Calu3 (cell line): ENCODE data around the gene TRNAU1AP. TPM values are rescaled to one million over a fixed set of nuclear protein-coding genes. Genes with fewer than 3 reads are reported as not detected.

Experiments used
- BruUV-seq: library from RNA; stranded (reverse); fragments of 400-500 nt; replicated peaks from 2 replicates; lab custom pipeline; 2021; lab: Mats Ljungman, UMichigan
- CTCF ChIA-PET: fragments of 300-600 bp; sonication (Branson Sonifier 250); formaldehyde crosslinking; loops from one replicate; lab custom pipeline; 2022; ENCODE audit warnings: antibody characterized with exemption; lab: Charles Lee
- DNase-seq: peaks from one replicate; pipeline ENCODE4 v3.0.0; 2022
- H3K27ac Mint-ChIP-seq: one replicate; pipeline ENCODE4 v1.8.0; 2022; ENCODE audit warnings: mixed read lengths; ENCODE audit not compliant: unreplicated experiment
- H3K27me3 Mint-ChIP-seq: one replicate; pipeline ENCODE4 v1.8.0; 2022; ENCODE audit warnings: mixed read lengths; ENCODE audit not compliant: unreplicated experiment
- H3K36me3 Mint-ChIP-seq: one replicate; pipeline ENCODE4 v1.8.0; 2022; ENCODE audit warnings: mild to moderate bottlenecking, moderate library complexity, mixed read lengths; ENCODE audit not compliant: insufficient read depth, unreplicated experiment
- H3K4me1 Mint-ChIP-seq: one replicate; pipeline ENCODE4 v1.8.0; 2022; ENCODE audit warnings: mild to moderate bottlenecking, low read depth, mixed read lengths; ENCODE audit not compliant: unreplicated experiment
- H3K4me3 Mint-ChIP-seq: one replicate; pipeline ENCODE4 v1.8.0; 2022; ENCODE audit warnings: mild to moderate bottlenecking, low read depth, moderate library complexity, mixed read lengths; ENCODE audit not compliant: unreplicated experiment
- H3K9me3 Mint-ChIP-seq: one replicate; pipeline ENCODE4 v1.8.0; 2022; ENCODE audit warnings: low read depth, mixed read lengths; ENCODE audit not compliant: unreplicated experiment
- CTCF ChIP-seq: fragments of 200-600 bp; IDR thresholded peaks from one replicate; pipeline ENCODE4 v1.8.0; 2022; ENCODE audit warnings: antibody characterized with exemption; ENCODE audit not compliant: unreplicated experiment
- intact Hi-C: fragments of 100-400 bp; cut with micrococcal nuclease; formaldehyde crosslinking; loops from one replicate; pipeline ENCODE4 v1.10.0; 2022; ENCODE audit not compliant: unreplicated experiment
- total RNA-seq: library from RNA; stranded (reverse); gene quantifications from 2 replicates; pipeline ENCODE4 v1.2.3, GENCODE V29; 2022

TRNAU1AP gene
- total RNA-seq, 1 experiment from 2014 or later, result 29.9 TPM

GRCh38 chr1:28606771-28607170 is 53.9 kb downstream of the TRNAU1AP start:
- BruUV-seq, result no TSS peak
- TF ChIP-seq CTCF, result no peak
- DNase-seq, result no peak
- peaks cover 7% of the 10 kb centered on the region for H3K4me1 Mint-ChIP-seq
- H3K27ac Mint-ChIP-seq, result no peak overlapping the region
- H3K4me3 Mint-ChIP-seq, result no peak overlapping the region
- intact Hi-C loops, result loop anchor here (10.0 kb wide), 1 partner anchor 232 kb away; no protein-coding TSS in a partner anchor
- no peaks in the 10 kb centered on the region for H3K9me3 Mint-ChIP-seq
- CTCF ChIA-PET, result no interaction called here
- H3K27me3 Mint-ChIP-seq, result no peaks in the 10 kb centered on the region
- peaks cover 28% of the 10 kb centered on the region for H3K36me3 Mint-ChIP-seq

GRCh38 chr1:28613175-28613574 is 60.3 kb downstream of the TRNAU1AP start:
- Mint-ChIP-seq H3K27me3 (no peaks in the 10 kb centered on the region), H3K27ac (no peak overlapping the region), H3K4me1 (no peaks in the 10 kb centered on the region), H3K4me3 (no peak overlapping the region), H3K36me3 (peaks cover 18% of the 10 kb centered on the region), H3K9me3 (no peaks in the 10 kb centered on the region)
- CTCF ChIA-PET, result no interaction called here
- no peak for DNase-seq
- BruUV-seq, result no TSS peak
- intact Hi-C loops, result no loop called here
- TF ChIP-seq CTCF, result no peak

Other genes with a start within 250 kb of the TRNAU1AP start
- gene MED18, start 224.0 kb upstream of the TRNAU1AP start, total RNA-seq, result 17.4 and 18.8 TPM in 2 replicates
- 58.0 and 58.7 TPM in 2 replicates for gene PHACTR4, start 183.3 kb upstream of the TRNAU1AP start, total RNA-seq
- 95.3 and 95.9 TPM in 2 replicates for gene RCC1, start 47.0 kb upstream of the TRNAU1AP start, total RNA-seq
- gene RAB42, start 39.2 kb downstream of the TRNAU1AP start, total RNA-seq, result 1.1 and 1.3 TPM in 2 replicates
- gene TAF12, start 90.0 kb downstream of the TRNAU1AP start, total RNA-seq, result 21.6 and 22.4 TPM in 2 replicates
- not detected in 2 replicates for gene RNU11, start 95.5 kb downstream of the TRNAU1AP start, total RNA-seq
- gene GMEB1, start 115.7 kb downstream of the TRNAU1AP start, total RNA-seq, result 10.3 and 12.7 TPM in 2 replicates
- 106 and 117 TPM in 2 replicates for gene YTHDF2, start 183.9 kb downstream of the TRNAU1AP start, total RNA-seq